PC-9 (cell line): Measurements from ENCODE around the gene DHFR2. TPM values are rescaled to one million over a fixed set of nuclear protein-coding genes. Genes with fewer than 3 reads are reported as not detected.
A peak's percentile ranks its signal among the peaks of the same experiment; 100 is the strongest.
"Not testable (repeated sequence)": the region's sequence is repeated elsewhere in the genome, so short reads cannot be mapped to it uniquely, and the experiment has no call there.

Experiments used
- BruUV-seq: library from RNA; stranded (reverse); fragments of 400-500 nt; replicated peaks from 2 replicates; lab custom pipeline; 2021; lab: Mats Ljungman, UMichigan
- CTCF ChIA-PET: fragments of 300-600 bp; sonication (Branson Sonifier 250); formaldehyde crosslinking; loops from one replicate; lab custom pipeline; 2022; ENCODE audit warnings: antibody characterized with exemption; lab: Charles Lee
- POLR2A ChIA-PET: fragments of 300-600 bp; sonication (Branson Sonifier 250); formaldehyde crosslinking; loops from one replicate; lab custom pipeline; 2022; ENCODE audit warnings: antibody characterized with exemption; ENCODE audit not compliant: unreplicated experiment; lab: Charles Lee
- DNase-seq, 2 experiments: peaks; one replicate each; pipeline versions ENCODE4 v3.0.0 to v3.0.0-alpha.2; 2015 to 2022; ENCODE audit warnings: mixed read lengths in 1 of 2
- H2AFZ ChIP-seq: fragments of 200-600 bp; sonication (generic); 2 replicates; pipeline ENCODE4 v1.8.1; 2017; ENCODE audit warnings: antibody characterized with exemption
- H3F3A ChIP-seq: fragments of 200-600 bp; sonication (generic); 2 replicates; pipeline ENCODE4 v1.8.1; 2017; ENCODE audit warnings: antibody characterized with exemption, mild to moderate bottlenecking, low read depth; ENCODE audit not compliant: insufficient read depth
- H3K27ac ChIP-seq: fragments of 200-600 bp; sonication (generic); 2 replicates; pipeline ENCODE4 v1.6.1; 2016; ENCODE audit warnings: mixed run types
- H3K27me3 ChIP-seq: fragments of 200-600 bp; sonication (generic); 2 replicates; pipeline ENCODE4 v1.6.1; 2016; ENCODE audit warnings: low read depth, mixed run types; ENCODE audit not compliant: insufficient read depth
- H3K36me3 ChIP-seq: fragments of 200-600 bp; sonication (generic); 2 replicates; pipeline ENCODE4 v1.6.1; 2016; ENCODE audit warnings: low read depth, mixed run types
- H3K4me1 ChIP-seq: fragments of 200-600 bp; sonication (generic); replicated peaks from 2 replicates; pipeline ENCODE4 v1.6.1; 2016; ENCODE audit warnings: mixed run types; ENCODE audit not compliant: insufficient read depth
- H3K4me2 ChIP-seq: fragments of 200-600 bp; sonication (generic); 2 replicates; pipeline ENCODE4 v1.6.1; 2017; ENCODE audit warnings: mixed run types
- H3K4me3 ChIP-seq: fragments of 200-600 bp; sonication (generic); 2 replicates; pipeline ENCODE4 v1.6.1; 2016; ENCODE audit warnings: mixed run types
- H3K79me2 ChIP-seq: fragments of 200-600 bp; sonication (generic); 2 replicates; pipeline ENCODE4 v1.6.1; 2017; ENCODE audit warnings: low read depth, mixed run types
- H3K9me2 ChIP-seq: fragments of 200-600 bp; sonication (generic); 2 replicates; pipeline ENCODE4 v1.8.1; 2017; ENCODE audit warnings: mild to moderate bottlenecking; ENCODE audit not compliant: insufficient read depth
- H3K9me3 ChIP-seq: fragments of 200-600 bp; sonication (generic); 2 replicates; pipeline ENCODE4 v1.8.1; 2016; ENCODE audit warnings: low read depth; ENCODE audit not compliant: insufficient read depth
- H4K20me1 ChIP-seq: fragments of 200-600 bp; sonication (generic); 2 replicates; pipeline ENCODE4 v1.8.1; 2017; ENCODE audit not compliant: insufficient read depth
- EZH2 ChIP-seq: fragments of 200-600 bp; sonication (generic); IDR thresholded peaks from 2 replicates; pipeline ENCODE4 v1.8.0; 2017; ENCODE audit warnings: antibody characterized with exemption, low read depth
- intact Hi-C: fragments of 100-400 bp; cut with micrococcal nuclease; formaldehyde crosslinking; loops from one replicate; pipeline ENCODE4 v1.10.0; 2022; ENCODE audit not compliant: unreplicated experiment
- total RNA-seq: library from RNA; stranded (reverse); gene quantifications from 2 replicates; pipeline ENCODE4 v1.2.3, GENCODE V29; 2021
- TF ChIP-seq, protein P1 (sequence below): fragments of 200-600 bp; sonication (generic); conservative IDR thresholded peaks from 2 replicates; pipeline ENCODE4 v1.6.1; 2017; ENCODE audit warnings: mixed run types, antibody characterized with exemption, mild to moderate bottlenecking, moderate library complexity

DHFR2 gene
- total RNA-seq, 1 experiment from 2014 or later = 8.2 TPM

DNA sequence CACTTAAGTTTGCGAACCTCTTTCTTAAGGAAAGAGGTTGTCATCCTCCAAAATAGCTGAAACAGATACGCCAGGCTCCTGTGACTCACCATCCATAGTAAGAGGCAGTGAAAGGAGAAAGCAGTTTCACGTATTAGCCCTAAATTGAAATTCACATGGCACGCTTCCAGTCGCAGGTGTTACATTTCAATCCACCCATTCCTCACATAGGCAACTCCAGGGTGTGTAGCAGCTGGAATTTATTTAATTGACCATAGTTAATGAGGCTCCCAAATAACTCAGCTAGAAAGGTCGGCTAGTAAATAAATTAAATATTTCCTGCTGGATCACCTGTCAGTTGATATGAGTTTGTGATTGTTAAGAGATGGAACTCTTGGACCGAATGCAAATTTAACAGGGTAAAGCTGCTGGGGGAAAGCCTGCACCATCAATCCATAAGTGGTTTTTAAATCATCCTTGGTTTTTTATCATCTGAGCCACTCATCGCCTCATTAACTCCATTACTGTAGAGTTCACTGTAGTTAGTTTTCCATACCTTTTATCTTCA is 19.7 kb upstream of the DHFR2 start:
- Histone ChIP-seq H3K79me2 (no peaks in the 10 kb centered on the region), H3K27ac (no peak overlapping the region), H3K27me3 (no peaks in the 10 kb centered on the region), H4K20me1 (no peaks in the 10 kb centered on the region; the same call in 1 of the 2 replicates), H3K4me1 (no peaks in the 10 kb centered on the region), H2AFZ (no peak overlapping the region), H3K9me2 (no peaks in the 10 kb centered on the region), H3K36me3 (no peaks in the 10 kb centered on the region), H3K9me3 (no peaks in the 10 kb centered on the region), H3K4me3 (no peak overlapping the region), H3K4me2 (no peak overlapping the region), H3F3A (no peaks in the 10 kb centered on the region)
- TF ChIP-seq, protein P1, sequence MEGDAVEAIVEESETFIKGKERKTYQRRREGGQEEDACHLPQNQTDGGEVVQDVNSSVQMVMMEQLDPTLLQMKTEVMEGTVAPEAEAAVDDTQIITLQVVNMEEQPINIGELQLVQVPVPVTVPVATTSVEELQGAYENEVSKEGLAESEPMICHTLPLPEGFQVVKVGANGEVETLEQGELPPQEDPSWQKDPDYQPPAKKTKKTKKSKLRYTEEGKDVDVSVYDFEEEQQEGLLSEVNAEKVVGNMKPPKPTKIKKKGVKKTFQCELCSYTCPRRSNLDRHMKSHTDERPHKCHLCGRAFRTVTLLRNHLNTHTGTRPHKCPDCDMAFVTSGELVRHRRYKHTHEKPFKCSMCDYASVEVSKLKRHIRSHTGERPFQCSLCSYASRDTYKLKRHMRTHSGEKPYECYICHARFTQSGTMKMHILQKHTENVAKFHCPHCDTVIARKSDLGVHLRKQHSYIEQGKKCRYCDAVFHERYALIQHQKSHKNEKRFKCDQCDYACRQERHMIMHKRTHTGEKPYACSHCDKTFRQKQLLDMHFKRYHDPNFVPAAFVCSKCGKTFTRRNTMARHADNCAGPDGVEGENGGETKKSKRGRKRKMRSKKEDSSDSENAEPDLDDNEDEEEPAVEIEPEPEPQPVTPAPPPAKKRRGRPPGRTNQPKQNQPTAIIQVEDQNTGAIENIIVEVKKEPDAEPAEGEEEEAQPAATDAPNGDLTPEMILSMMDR = no peak
- TF ChIP-seq EZH2 = no peak
- BruUV-seq = no TSS peak
- peak in 1 of 2 experiments; percentile 31 for DNase-seq
- CTCF ChIA-PET = no interaction called here
- intact Hi-C loops = no loop called here
- POLR2A ChIA-PET = no interaction called here

DNA sequence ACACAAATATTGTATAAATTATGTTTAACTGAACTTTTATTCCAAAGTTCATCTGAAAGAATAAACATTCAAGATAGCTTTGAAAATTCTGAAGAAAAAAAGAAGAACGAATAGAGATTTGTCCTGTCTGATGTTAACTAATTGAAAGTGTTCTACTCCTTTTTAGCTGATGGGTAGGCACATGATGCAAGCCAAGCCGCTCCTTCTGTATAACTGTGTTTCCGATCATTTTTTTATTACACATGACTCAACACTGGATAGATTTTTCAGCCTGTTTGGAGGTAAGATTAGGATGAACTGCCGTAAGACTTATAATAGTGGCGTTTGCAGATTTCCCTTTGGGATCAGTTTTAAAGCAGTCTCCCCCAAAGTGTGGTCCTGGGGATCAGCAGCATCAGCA is 19.2 kb upstream of the DHFR2 start:
- peak in 1 of 2 experiments; percentile 33 for DNase-seq
- H3K4me2 ChIP-seq = no peak overlapping the region
- no peak overlapping the region for H2AFZ ChIP-seq
- CTCF ChIA-PET = no interaction called here
- intact Hi-C loops = no loop called here
- no TSS peak for BruUV-seq
- no peaks in the 10 kb centered on the region for H3K27me3 ChIP-seq
- TF ChIP-seq EZH2 = no peak
- H3K4me3 ChIP-seq = no peak overlapping the region
- H3K9me3 ChIP-seq = no peaks in the 10 kb centered on the region
- H3K79me2 ChIP-seq = no peaks in the 10 kb centered on the region
- H3K4me1 ChIP-seq = no peaks in the 10 kb centered on the region
- no peaks in the 10 kb centered on the region for H3K36me3 ChIP-seq
- no peaks in the 10 kb centered on the region for H3F3A ChIP-seq
- H3K9me2 ChIP-seq = no peaks in the 10 kb centered on the region
- H3K27ac ChIP-seq = no peak overlapping the region
- POLR2A ChIA-PET = no interaction called here
- H4K20me1 ChIP-seq = no peaks in the 10 kb centered on the region; the same call in 1 of the 2 replicates

DNA sequence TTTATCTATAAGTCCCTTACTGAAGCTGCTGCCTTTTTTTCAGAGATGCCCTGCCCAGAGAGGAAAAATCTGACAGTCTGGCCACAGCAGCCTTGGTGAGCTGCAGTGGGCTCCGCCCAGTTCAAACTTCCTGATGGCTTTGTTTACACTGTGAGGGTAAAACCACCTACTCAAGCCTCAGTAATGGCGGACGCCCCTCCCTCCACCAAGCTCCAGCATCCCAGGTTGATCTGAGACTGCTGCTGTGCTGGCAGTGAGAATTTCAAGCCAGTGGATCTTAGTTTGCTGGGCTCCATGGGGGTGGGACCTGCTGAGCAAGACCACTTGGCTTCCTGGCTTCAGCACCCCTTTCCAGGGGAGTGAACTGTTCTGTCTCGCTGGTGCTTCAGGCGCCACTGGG is 17.8 kb upstream of the DHFR2 start:
- H3K79me2 ChIP-seq, H3K27ac ChIP-seq, H3K4me2 ChIP-seq, intact Hi-C loops, H3K9me2 ChIP-seq, H2AFZ ChIP-seq, H3K27me3 ChIP-seq, BruUV-seq, CTCF ChIA-PET, H3K4me1 ChIP-seq, H3F3A ChIP-seq, H3K9me3 ChIP-seq, H3K36me3 ChIP-seq, POLR2A ChIA-PET, H3K4me3 ChIP-seq, H4K20me1 ChIP-seq: not testable (repeated sequence)
- DNase-seq = peak; percentile 8 to 17

DNA sequence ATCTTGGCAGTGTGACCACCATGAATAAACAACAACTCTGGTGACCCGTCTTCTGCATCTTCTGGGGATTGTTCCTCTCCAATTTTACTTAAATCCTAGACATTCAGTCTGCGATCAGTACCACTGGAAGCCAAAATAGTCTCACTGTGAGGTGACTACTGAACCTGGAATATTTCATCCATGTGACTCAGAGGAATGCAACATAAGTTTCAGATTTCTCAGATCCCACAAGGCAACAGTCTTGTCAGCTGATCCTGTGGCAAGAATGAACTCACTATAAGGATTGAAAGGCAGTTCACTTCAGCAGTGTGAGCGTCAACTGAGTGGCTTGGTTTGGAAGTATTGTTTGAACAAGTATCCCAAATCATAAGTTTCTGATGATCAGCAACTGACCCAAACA is 13.3 kb upstream of the DHFR2 start:
- peak in 1 of 2 experiments; percentile 33 for DNase-seq
- no peaks in the 10 kb centered on the region for H3K9me3 ChIP-seq
- no peaks in the 10 kb centered on the region for H3F3A ChIP-seq
- no TSS peak for BruUV-seq
- H3K27ac ChIP-seq = no peak overlapping the region
- H4K20me1 ChIP-seq = no peaks in the 10 kb centered on the region; the same call in 1 of the 2 replicates
- TF ChIP-seq, protein P1 = no peak
- TF ChIP-seq EZH2 = no peak
- ChIA-PET POLR2A (no interaction called here), CTCF (no interaction called here)
- H3K9me2 ChIP-seq = no peaks in the 10 kb centered on the region
- H3K27me3 ChIP-seq = no peaks in the 10 kb centered on the region
- H3K36me3 ChIP-seq = no peaks in the 10 kb centered on the region
- H3K4me3 ChIP-seq = no peak overlapping the region
- no peaks in the 10 kb centered on the region for H3K79me2 ChIP-seq
- intact Hi-C loops = no loop called here
- H3K4me2 ChIP-seq = no peak overlapping the region
- no peak overlapping the region for H2AFZ ChIP-seq
- H3K4me1 ChIP-seq = no peaks in the 10 kb centered on the region
